ENCODE data around the gene CTIF.

DNA sequence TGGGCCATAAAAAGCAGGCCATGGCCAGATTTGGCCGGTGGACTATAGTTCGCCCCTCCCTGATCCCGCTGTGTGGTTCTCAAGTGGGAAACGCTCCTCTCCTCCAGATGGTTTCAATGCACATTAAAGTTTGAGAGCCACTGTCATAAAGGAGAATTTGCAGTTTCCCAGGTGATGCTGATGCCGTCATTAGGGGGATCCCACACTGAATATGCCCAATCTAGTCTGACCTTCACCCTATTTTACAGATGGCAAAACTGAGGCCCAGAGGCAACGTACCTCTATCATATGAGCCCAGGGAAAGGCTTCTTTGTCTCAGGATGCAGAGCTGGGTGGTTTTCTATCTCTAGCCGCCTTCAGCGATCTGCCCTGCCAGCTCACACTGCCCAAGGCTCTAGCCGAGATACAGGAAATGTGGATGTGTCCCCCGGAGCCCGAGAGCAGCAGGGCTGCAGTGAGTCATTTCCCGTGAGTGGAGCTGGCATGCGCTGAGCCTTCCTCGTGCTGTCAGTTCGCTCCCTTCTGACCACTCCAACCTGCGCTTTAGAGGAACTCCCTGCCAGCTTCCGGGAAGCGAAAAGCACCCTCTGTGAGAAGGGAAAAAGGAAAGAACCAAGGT, 295.7 kb downstream of the CTIF start:
- TF ChIP-seq, protein P1, sequence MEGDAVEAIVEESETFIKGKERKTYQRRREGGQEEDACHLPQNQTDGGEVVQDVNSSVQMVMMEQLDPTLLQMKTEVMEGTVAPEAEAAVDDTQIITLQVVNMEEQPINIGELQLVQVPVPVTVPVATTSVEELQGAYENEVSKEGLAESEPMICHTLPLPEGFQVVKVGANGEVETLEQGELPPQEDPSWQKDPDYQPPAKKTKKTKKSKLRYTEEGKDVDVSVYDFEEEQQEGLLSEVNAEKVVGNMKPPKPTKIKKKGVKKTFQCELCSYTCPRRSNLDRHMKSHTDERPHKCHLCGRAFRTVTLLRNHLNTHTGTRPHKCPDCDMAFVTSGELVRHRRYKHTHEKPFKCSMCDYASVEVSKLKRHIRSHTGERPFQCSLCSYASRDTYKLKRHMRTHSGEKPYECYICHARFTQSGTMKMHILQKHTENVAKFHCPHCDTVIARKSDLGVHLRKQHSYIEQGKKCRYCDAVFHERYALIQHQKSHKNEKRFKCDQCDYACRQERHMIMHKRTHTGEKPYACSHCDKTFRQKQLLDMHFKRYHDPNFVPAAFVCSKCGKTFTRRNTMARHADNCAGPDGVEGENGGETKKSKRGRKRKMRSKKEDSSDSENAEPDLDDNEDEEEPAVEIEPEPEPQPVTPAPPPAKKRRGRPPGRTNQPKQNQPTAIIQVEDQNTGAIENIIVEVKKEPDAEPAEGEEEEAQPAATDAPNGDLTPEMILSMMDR (IDR thresholded peaks at IDR 0.05; ENCODE audit: poor library complexity), result no peak
- TF ChIP-seq EZH2phosphoT487 (IDR thresholded peaks at IDR 0.05; ENCODE audit: low read depth, severe bottlenecking, unreplicated experiment) (no peak), EZH2 (IDR thresholded peaks at IDR 0.05; ENCODE audit: borderline replicate concordance) (no peak)

Data from hepatocyte (in vitro differentiated cells).